Islet of Langerhans (tissue), 1 donor: Measurements from ENCODE around the gene SLC35A5.
A peak's percentile ranks its signal among the peaks of the same experiment; 100 is the strongest.

ENCODE experiments used
- FAIRE-seq: peaks from one replicate; lab custom pipeline; 2011; peaks lifted over from hg19 to GRCh38; lab: Jason Lieb, UNC

Gene SLC35A5

GRCh38 chr3:112572701-112573100, 10.9 kb downstream of the SLC35A5 start:
- FAIRE-seq = no peak

GRCh38 chr3:112579232-112579631, 17.4 kb downstream of the SLC35A5 start:
- no peak for FAIRE-seq

- no peak for FAIRE-seq
Measured at GRCh38 chr3:112579697-112580096, 17.9 kb downstream of the SLC35A5 start.

- FAIRE-seq = peak; percentile 86
Measured at GRCh38 chr3:112582244-112582874, 20.5 kb downstream of the SLC35A5 start.

GRCh38 chr3:112583105-112583504, 21.3 kb downstream of the SLC35A5 start:
- no peak for FAIRE-seq

GRCh38 chr3:112585782-112586181, 23.9 kb downstream of the SLC35A5 start:
- no peak for FAIRE-seq

- no peak for FAIRE-seq
Measured at GRCh38 chr3:112587336-112587735, 25.5 kb downstream of the SLC35A5 start.

- no peak for FAIRE-seq
Measured at GRCh38 chr3:112593258-112593657, 31.4 kb downstream of the SLC35A5 start.

- no peak for FAIRE-seq
Measured at GRCh38 chr3:112594856-112595255, 33.0 kb downstream of the SLC35A5 start.

GRCh38 chr3:112597945-112598344, 36.1 kb downstream of the SLC35A5 start:
- no peak for FAIRE-seq

GRCh38 chr3:112598731-112599130, 36.9 kb downstream of the SLC35A5 start:
- no peak for FAIRE-seq

- FAIRE-seq = no peak
Measured at GRCh38 chr3:112602217-112602838, 40.5 kb downstream of the SLC35A5 start.

GRCh38 chr3:112604536-112604935, 42.7 kb downstream of the SLC35A5 start:
- FAIRE-seq = no peak

- peak; percentile 99 for FAIRE-seq
Measured at GRCh38 chr3:112605285-112605684, 43.4 kb downstream of the SLC35A5 start.

GRCh38 chr3:112606098-112606497, 44.3 kb downstream of the SLC35A5 start:
- FAIRE-seq = no peak

- FAIRE-seq = no peak
Measured at GRCh38 chr3:112607863-112608262, 46.0 kb downstream of the SLC35A5 start.

GRCh38 chr3:112610121-112610520, 48.3 kb downstream of the SLC35A5 start:
- no peak for FAIRE-seq

GRCh38 chr3:112611752-112612515, 50.1 kb downstream of the SLC35A5 start:
- no peak for FAIRE-seq

GRCh38 chr3:112615989-112616731, 54.3 kb downstream of the SLC35A5 start:
- no peak for FAIRE-seq

GRCh38 chr3:112617285-112617684, 55.4 kb downstream of the SLC35A5 start:
- no peak for FAIRE-seq

- FAIRE-seq = no peak
Measured at GRCh38 chr3:112619295-112619694, 57.5 kb downstream of the SLC35A5 start.

- FAIRE-seq = no peak
Measured at GRCh38 chr3:112623213-112623612, 61.4 kb downstream of the SLC35A5 start.

- no peak for FAIRE-seq
Measured at GRCh38 chr3:112623717-112624116, 61.9 kb downstream of the SLC35A5 start.
